GM10266 (cell line): ENCODE data around the gene TBC1D16.

Experiments
- DNase-seq: peaks from one replicate; pipeline ENCODE4 v3.0.0; 2012; ENCODE audit errors: extremely low spot score
- TF ChIP-seq, protein P1 (sequence below): IDR thresholded peaks from 2 replicates; pipeline ENCODE4 v1.5.1; 2012; ENCODE audit warnings: mild to moderate bottlenecking, low read depth; ENCODE audit not compliant: control insufficient read depth, insufficient read depth; ENCODE audit errors: missing control alignments

Gene TBC1D16

DNA sequence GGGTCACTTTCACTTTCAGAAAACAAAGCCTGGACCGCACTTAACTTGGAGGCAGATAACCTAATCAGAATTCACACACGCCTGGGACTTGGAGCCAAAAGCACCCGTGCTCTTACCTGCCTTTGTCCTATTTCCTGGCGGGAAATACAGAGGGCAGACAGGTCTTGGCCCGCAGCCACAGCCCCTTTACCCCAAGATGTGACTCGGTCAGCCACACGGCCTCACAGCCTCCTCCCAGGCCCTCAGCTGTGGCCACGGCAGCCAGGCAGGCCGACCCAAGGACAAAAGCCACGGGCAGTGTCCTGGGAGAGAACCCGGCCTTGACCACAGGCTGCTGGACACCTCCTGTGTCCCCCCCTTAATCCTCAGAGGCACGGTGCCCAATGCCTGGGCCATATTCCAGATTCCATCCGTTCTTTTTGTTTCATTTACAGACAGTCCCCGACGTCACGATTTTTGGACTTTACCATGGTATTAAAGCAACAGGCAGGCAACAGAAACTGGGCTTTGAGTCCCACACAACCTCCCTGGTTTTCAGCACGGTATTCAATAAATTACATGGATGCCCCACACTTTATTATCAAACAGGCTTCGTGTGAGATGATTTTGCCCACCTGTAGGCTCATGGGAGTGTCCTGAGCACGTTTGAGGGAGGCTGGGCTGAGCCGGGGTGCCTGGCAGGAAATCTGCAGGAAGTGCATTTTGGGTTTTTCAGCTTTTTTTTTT lies 35.6 kb upstream of the TBC1D16 start:
- TF ChIP-seq, protein P1, sequence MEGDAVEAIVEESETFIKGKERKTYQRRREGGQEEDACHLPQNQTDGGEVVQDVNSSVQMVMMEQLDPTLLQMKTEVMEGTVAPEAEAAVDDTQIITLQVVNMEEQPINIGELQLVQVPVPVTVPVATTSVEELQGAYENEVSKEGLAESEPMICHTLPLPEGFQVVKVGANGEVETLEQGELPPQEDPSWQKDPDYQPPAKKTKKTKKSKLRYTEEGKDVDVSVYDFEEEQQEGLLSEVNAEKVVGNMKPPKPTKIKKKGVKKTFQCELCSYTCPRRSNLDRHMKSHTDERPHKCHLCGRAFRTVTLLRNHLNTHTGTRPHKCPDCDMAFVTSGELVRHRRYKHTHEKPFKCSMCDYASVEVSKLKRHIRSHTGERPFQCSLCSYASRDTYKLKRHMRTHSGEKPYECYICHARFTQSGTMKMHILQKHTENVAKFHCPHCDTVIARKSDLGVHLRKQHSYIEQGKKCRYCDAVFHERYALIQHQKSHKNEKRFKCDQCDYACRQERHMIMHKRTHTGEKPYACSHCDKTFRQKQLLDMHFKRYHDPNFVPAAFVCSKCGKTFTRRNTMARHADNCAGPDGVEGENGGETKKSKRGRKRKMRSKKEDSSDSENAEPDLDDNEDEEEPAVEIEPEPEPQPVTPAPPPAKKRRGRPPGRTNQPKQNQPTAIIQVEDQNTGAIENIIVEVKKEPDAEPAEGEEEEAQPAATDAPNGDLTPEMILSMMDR = no peak
- DNase-seq = no peak

DNA sequence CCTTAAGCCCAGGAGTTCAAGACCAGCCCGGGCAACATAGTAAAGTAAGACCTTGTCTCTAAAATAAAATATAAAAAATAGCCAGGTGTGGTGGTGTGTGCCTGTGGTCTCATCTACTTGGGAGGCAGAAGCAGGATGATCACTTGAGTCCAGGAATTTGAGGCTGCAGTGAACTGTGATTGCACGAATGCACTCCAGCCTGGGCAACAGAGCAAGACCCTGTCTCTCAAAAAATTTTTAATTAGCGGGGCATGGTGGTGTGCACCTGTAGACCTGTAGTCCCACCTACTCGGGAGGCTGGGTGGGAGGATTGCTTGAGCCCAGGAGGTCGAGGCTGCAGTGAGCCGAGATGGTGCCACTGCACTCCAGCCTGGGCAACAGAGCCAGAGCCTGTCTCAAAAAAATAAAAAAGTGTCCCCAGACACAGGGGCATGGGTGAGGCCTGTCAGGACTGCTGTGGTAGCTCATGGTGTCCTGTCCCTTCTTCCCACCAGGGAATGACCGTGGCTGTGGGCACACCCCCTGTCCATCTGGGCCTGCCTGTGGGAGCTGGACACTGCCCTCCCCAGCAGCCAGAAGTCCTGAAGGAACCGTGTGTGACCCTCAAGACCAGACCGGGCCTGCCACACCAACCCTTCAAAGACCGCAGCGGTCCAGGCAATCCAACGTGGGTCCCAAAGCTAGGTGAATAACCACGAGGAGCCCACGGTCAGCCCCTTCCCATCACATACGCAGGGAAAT lies 34.9 kb upstream of the TBC1D16 start:
- TF ChIP-seq, protein P1 = no peak
- no peak for DNase-seq

DNA sequence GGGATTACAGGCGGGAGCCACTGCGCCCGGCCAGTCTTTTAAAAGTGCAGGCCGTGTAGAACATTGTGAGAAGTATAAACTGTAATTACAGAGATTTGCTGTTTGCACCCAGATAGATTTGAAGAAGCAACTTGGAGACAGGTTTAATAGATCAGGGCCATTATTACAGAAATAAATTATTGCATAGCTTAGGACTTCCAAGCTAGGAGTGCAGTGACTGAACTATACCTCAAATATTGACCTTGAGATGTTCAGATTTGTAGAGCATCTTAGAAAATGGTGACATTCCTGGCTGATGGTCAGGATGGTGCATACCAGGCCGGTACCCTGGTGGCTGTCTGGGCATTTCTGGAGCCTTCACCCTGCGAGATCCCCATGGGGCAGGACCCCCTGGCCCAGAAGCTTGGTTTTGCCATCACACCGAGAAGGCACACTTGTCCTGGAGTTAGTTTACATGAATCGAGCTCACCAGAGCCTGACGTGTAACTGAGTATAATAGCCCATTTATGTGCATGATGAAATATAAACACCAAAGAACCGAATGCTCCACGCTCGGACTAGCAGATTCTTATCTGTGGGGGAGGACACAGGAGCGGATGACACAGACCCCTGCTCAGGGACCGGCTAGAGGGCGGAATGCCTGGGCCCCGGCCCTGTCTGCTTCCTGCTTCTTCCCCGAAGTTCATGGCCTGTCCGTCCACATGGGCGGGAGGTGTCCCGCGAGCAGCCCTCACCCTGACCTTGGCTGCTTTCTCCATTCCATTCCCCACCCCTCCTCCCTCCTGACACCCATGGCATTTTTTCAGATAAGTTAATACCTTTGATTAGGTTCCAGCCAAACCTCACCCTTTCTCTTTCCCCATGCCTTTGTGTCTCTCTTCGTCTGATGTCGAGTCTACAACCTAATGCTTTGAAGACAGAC lies 32.9 kb upstream of the TBC1D16 start:
- TF ChIP-seq, protein P1 = no peak
- no peak for DNase-seq

DNA sequence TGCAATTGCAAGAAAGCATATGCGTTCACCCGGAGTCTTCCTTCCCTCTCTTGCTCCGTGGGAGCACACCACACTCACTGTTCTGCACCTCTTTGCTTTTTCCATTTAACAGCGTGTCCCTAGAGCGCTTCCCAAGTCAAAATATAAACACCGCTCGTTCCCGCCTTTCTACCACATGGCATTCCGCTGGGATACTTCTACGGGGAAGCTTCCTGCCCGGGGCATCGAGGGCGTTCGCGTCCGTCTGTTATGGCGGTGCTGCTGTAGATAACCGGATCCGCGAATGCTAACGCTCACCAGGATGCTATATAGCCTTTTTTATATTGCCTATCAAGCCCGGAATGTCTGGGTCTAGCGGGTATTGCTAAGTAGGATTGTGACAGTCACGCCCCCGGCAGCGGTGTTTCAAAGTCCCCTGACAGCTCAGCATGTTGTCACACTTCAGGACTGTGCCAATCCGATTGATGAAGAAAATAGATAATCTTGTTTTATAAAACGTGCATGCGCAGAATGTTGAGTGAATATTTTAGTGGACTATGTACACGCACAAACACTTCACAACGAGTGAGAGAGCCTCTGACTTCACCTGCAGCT lies 31.8 kb upstream of the TBC1D16 start:
- no peak for DNase-seq
- TF ChIP-seq, protein P1 = no peak

DNA sequence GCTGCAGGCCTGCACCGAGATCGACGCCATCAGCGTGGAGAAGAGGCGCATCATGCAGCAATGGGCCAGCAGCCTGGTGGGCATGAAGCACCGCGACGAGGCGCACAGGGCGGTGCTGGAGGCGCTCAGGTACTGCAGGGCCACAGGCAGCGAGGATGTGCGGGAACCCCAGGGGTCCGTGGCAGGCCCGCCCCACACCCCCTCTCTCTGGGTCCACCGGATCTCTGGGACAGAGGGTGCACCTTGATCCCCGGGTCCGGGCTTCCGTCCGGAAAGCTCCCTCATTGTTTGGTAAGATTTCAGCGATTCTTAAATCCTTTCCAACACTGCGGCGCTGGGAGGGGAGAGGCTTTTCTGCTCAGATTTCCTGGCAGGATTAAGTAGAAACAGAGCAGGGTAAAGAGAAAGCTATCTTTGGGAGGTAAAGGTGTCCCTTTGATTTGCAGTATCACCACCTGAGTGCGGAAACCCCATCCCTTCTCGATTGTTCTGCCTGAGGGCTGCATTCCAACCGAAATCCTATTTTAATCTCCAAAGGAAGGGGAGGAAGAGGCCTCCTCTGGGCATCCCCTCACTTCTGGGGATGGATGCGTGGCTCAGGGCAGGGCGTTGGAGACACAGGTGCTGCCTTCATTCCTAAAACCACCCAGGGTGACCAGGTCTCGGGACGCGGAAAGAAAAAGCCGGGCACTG lies 30.0 kb upstream of the TBC1D16 start:
- no peak for DNase-seq

DNA sequence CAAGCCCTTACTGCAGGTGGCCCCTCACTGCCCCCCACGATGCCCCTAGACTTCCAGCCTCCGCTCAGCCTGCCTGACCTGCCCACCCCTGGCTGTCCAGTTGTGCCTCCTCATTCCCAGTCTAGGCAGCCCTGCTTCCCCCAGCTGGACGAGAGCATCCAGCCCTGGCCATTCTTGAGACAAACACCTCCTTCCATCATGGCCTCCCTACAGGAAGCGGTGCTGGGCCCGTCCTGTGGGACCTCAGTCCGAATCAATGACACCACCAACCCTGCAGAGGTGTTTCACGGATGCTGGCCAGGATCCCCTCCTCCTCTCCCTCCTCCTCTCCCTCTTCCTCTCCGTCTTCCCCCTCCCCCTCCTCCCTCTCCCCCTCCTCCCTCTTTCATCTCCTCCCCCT lies 29.0 kb upstream of the TBC1D16 start:
- TF ChIP-seq, protein P1 = no peak
- DNase-seq = no peak

More for the DNA sequence above, 30.0 kb upstream of the TBC1D16 start:
- TF ChIP-seq, protein P1 = no peak
